K562 (cell line): Measurements from ENCODE around the gene MRPS15. TPM values are rescaled to one million over a fixed set of nuclear protein-coding genes. Genes with fewer than 3 reads are reported as not detected.

Experiments
- RAD51 ChIP-seq: fragments of 450-650 bp; IDR thresholded peaks from 2 replicates; pipeline ENCODE4 v1.7.1; 2016; ENCODE audit warnings: low read depth, mild to moderate bottlenecking, borderline replicate concordance
- SMAD4 ChIP-seq: fragments of 250-450 bp; sonication (Bioruptor Pico); conservative IDR thresholded peaks from 2 replicates; pipeline ENCODE4 v1.8.0; 2021; ENCODE audit warnings: inconsistent platforms, mild to moderate bottlenecking, moderate library complexity
- STAT5B ChIP-seq: fragments of 250-450 bp; sonication (Bioruptor Pico); IDR thresholded peaks from 2 replicates; pipeline ENCODE4 v1.8.0; 2021; ENCODE audit warnings: mild to moderate bottlenecking, inconsistent platforms
- TAF9B ChIP-seq: fragments of 450-650 bp; IDR thresholded peaks from 2 replicates; pipeline ENCODE4 v1.6.1; 2018; ENCODE audit warnings: mild to moderate bottlenecking; ENCODE audit not compliant: partially characterized antibody
- ZFP36 ChIP-seq: fragments of 150-350 bp; IDR thresholded peaks from 2 replicates; pipeline ENCODE4 v1.6.1; 2018; ENCODE audit warnings: low read length, low read depth; ENCODE audit not compliant: partially characterized antibody
- ZNF140 ChIP-seq: fragments of 250-450 bp; sonication (Bioruptor Pico); IDR thresholded peaks from 2 replicates; pipeline ENCODE4 v1.8.0; 2021; ENCODE audit warnings: moderate library complexity, mild to moderate bottlenecking, inconsistent platforms
- ZNF766 ChIP-seq: fragments of 200-800 bp; sonication (Bioruptor generic); conservative IDR thresholded peaks from 2 replicates; pipeline ENCODE4 v1.6.1; 2016; ENCODE audit warnings: missing genetic modification characterization, missing compliant biosample characterization
- polyA plus RNA-seq, 8 experiments: library from polyadenylated mRNA; depleted of rRNA in 4 of 8; stranded (reverse) in 5 of 8; unstranded in 3 of 8; fragments of >200 nt; fragmentation: Nextera tagmentation in 2 of 8; fragmentation: Illumina TruSeq in 1 of 8; extraction: Ambion mirVana in 2 of 8; extraction: Trizol in 1 of 8; gene quantifications; 2 replicates each; pipeline versions ENCODE4 v1.2.1 to v1.2.3, GENCODE V29; 2011 to 2014; ENCODE audit warnings: inconsistent platforms in 1 of 8, missing spikeins in 1 of 8
- total RNA-seq, 7 experiments: library from RNA; depleted of rRNA in 6 of 7; stranded (reverse); fragments of >200 nt in 6 of 7; fragmentation: Illumina TruSeq in 2 of 7; extraction: Trizol in 2 of 7; gene quantifications; 2 replicates each; pipeline versions ENCODE4 v1.2.1 to v1.2.3, GENCODE V29; 2011 to 2021; ENCODE audit warnings: low replicate concordance in 1 of 7
- TF ChIP-seq, protein P1 (sequence below): sonication (generic); formaldehyde crosslinking; IDR thresholded peaks from 2 replicates; pipeline ENCODE4 v1.8.1; 2023; ENCODE audit warnings: mild to moderate bottlenecking, missing genetic modification reagents
- TF ChIP-seq, protein P2 (sequence below): fragments of 250-450 bp; sonication (Bioruptor Pico); IDR thresholded peaks from 2 replicates; pipeline ENCODE4 v1.8.0; 2021; ENCODE audit warnings: moderate library complexity, mild to moderate bottlenecking, inconsistent platforms
- TF ChIP-seq, protein P3 (sequence below): fragments of 250-450 bp; sonication (Bioruptor Pico); IDR thresholded peaks from 2 replicates; pipeline ENCODE4 v1.9.0; 2021; ENCODE audit warnings: mild to moderate bottlenecking

Gene MRPS15
- total and polyA plus RNA-seq, 9 of the 15 experiments (the other 6 are each of a cell fraction or from before 2014, with no cell fraction given), result 62.9 to 286 (median 149) TPM

DNA sequence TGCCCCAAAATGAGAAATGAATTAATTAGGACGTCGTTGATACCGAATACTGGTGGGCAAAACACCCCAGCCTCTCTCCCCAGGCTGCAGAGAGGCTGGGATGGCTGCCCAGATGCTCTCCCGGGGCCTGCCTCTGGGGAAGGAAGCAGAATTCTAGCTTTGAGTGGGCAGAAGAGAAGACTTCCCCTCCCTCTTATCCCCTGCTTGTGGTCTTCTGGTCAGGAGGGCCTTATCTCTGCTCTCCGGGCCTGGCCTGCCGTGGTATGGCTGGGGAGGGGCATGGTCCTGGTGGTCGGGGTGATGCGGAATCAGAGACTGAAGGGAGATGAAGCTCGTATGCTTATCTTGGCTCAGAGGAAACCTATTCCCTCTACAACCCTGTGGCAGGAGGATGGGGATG is 28.3 kb upstream of the MRPS15 start (continued):
- TF ChIP-seq, protein P1, sequence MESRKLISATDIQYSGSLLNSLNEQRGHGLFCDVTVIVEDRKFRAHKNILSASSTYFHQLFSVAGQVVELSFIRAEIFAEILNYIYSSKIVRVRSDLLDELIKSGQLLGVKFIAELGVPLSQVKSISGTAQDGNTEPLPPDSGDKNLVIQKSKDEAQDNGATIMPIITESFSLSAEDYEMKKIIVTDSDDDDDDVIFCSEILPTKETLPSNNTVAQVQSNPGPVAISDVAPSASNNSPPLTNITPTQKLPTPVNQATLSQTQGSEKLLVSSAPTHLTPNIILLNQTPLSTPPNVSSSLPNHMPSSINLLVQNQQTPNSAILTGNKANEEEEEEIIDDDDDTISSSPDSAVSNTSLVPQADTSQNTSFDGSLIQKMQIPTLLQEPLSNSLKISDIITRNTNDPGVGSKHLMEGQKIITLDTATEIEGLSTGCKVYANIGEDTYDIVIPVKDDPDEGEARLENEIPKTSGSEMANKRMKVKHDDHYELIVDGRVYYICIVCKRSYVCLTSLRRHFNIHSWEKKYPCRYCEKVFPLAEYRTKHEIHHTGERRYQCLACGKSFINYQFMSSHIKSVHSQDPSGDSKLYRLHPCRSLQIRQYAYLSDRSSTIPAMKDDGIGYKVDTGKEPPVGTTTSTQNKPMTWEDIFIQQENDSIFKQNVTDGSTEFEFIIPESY (CRISPR knock-in tag), result no peak
- TF ChIP-seq, protein P2, sequence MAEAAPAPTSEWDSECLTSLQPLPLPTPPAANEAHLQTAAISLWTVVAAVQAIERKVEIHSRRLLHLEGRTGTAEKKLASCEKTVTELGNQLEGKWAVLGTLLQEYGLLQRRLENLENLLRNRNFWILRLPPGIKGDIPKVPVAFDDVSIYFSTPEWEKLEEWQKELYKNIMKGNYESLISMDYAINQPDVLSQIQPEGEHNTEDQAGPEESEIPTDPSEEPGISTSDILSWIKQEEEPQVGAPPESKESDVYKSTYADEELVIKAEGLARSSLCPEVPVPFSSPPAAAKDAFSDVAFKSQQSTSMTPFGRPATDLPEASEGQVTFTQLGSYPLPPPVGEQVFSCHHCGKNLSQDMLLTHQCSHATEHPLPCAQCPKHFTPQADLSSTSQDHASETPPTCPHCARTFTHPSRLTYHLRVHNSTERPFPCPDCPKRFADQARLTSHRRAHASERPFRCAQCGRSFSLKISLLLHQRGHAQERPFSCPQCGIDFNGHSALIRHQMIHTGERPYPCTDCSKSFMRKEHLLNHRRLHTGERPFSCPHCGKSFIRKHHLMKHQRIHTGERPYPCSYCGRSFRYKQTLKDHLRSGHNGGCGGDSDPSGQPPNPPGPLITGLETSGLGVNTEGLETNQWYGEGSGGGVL (CRISPR knock-in tag), result no peak
- TF ChIP-seq, protein P3, sequence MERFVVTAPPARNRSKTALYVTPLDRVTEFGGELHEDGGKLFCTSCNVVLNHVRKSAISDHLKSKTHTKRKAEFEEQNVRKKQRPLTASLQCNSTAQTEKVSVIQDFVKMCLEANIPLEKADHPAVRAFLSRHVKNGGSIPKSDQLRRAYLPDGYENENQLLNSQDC, result no peak
- TF ChIP-seq SMAD4, result 0 out of 2 replicates have a peak, but pooled peaks have one; percentile 41
- TF ChIP-seq ZNF766 (CRISPR knock-in tag), result no peak; the same call in 1 of the 2 replicates
- TF ChIP-seq ZFP36, result no peak
- TF ChIP-seq TAF9B, result no peak
- no peak for TF ChIP-seq STAT5B (CRISPR knock-in tag)
- TF ChIP-seq RAD51, result no peak
- no peak for TF ChIP-seq ZNF140 (CRISPR knock-in tag)
